Measurements from ENCODE around the gene LINGO4.
"Not testable (repeated sequence)": the region's sequence is repeated elsewhere in the genome, so short reads cannot be mapped to it uniquely, and the experiment has no call there.

The LINGO4 gene

DNA sequence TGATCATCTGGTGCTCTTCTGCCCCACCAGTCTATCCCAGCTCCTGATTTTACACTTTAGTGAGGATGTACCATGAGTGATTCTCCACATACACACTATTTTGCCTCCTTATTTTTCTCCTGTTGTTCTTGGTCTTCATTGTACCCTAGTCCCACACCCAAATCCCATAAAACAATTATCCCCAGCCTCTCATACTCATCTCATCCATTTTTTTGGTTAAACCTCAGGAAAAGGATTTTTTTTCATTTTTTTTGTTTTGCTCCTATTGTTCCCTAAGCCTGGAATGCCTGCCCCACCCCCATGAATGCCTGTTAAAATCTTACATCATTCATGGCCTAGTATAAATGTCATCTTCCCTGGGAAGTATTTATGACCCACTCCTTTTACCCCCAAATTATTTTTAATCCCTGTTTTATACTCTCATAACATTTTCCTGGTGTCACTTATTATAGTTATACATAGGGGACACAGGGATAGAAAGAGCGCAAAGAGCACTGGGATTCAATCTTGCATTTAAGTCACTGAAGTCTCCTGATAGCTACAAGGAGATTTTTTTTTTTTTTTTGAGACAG lies 4.9 kb upstream of the LINGO4 start:
- FAIRE-seq, result no peak

GRCh38 chr1:151809290-151809984 lies 4.2 kb upstream of the LINGO4 start:
- FAIRE-seq, result no peak

GRCh38 chr1:151807766-151808165 lies 2.5 kb upstream of the LINGO4 start:
- FAIRE-seq, result no peak

GRCh38 chr1:151807131-151807530 lies 1.9 kb upstream of the LINGO4 start:
- no peak for FAIRE-seq

DNA sequence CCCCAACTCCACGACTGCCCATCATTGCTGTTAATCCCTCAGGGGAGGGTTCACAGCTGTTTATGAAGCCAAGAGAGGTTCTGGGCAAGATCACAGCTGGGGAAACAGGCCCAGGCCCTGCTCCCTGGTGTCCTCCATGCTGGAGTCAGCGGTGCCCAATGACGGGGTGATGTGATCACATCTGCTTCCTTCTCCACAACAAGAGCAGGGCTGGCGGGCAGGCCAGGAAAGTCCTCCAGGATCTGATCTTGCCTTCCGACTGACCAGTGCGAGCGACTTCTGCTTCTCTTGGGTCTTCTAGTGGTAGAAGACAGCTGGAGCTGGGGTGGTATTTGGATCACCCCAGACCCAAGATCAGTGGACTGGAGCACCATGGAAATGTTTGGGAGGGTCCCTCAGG lies 951 bp upstream of the LINGO4 start:
- no peak for FAIRE-seq

DNA sequence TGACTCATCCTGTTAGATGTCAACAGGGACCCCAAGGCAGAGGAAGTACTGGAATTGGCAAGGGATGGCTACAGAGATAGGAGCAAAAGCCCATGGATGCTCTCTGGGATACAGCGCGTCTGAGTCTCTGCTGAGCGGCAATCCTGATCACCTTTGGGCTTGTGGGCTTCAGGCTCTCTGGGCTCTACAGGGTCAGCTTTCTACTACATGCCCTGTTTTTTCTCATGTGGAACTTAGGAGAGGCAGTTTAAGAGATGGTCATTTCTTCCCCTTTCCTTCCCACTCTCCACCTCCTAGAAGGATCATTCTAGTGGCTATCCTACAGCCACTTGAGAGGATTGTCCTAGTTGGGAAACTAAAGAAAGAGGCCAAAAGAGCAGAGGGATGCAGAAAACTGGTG lies 1.3 kb downstream of the LINGO4 start:
- no peak for FAIRE-seq

GRCh38 chr1:151803164-151803563 lies 2.1 kb downstream of the LINGO4 start:
- no peak for FAIRE-seq

DNA sequence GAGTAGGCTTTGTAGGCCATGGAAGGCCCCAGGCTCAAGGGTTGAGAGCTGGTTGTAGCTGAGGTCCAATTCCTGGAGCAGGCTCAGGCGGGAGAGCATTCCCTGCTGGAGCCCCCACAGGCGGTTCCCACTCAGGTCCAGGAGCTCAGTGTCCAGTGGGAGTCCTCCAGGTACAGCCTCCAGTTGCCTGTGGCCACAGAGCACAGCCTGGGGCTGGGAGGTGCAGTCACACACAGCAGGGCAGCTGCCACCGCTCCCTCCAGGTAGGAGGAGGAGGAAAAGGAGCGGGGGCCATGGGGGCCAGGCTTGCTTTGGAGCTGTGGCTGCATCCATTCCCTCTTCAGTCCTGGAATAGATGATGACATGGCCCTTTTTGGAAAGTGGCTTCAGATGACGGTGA lies 2.8 kb downstream of the LINGO4 start:
- FAIRE-seq, result no peak

- no peak for FAIRE-seq
Observed at GRCh38 chr1:151801846-151802245, 3.4 kb downstream of the LINGO4 start.

- FAIRE-seq, result no peak
Observed at GRCh38 chr1:151801310-151801820, 3.9 kb downstream of the LINGO4 start.

- no peak for FAIRE-seq
Observed at GRCh38 chr1:151800830-151801229, 4.4 kb downstream of the LINGO4 start.

DNA sequence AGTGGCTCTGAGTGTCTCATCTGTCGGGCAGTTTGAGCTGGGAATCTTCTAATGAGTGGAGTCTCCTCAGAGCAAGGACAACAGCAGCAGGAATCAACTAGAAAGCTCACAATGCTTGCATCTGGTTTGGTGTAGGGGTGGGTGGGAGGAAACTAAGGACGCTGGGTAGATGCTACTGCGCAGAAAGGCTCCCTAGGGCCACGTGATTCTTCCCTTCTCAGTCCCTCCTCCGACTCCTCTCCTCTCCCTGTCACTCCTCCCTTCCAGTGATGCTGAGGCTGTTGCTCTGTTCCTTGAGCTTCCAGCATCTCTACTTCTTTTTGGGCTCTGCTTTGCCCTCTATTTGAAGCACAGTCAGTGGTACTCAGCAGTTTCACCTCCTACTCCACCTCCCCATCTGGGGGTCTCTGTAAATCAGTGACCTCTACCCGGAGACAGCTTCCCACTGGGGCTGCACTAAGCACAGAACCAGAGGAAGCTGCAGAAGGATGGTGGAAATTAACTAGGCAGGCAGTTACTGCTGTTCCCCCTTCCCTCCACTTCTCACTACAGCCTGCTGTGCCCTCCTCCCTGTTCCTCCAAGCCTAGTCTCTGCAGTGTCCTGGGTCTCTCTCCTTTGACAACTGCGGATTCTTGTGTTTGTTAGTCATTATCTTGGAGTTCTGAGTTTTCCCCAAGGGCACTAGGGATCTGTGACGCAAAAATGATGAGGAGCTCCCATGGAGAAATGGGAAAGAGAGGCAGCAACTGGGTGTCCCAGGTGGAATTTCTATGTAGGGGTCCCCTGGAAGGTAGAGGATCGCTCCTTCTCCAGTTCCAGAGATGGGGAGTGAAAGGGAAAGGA lies 5.8 kb downstream of the LINGO4 start:
- FAIRE-seq, result no peak

- FAIRE-seq, result no peak
Observed at GRCh38 chr1:151798571-151798970, 6.6 kb downstream of the LINGO4 start.

- no peak for FAIRE-seq
Observed at GRCh38 chr1:151790940-151791651, 14.1 kb downstream of the LINGO4 start.

- peak; percentile 99 for FAIRE-seq
Observed at GRCh38 chr1:151790071-151790939, 14.9 kb downstream of the LINGO4 start, which contains the start of gene TDRKH. Gene TDRKH (minus strand): TSS chr1:151790500. CDS start chr1:151783022, 7,478 bp downstream.

- no peak for FAIRE-seq
Observed at GRCh38 chr1:151787689-151788088, 17.5 kb downstream of the LINGO4 start.

DNA sequence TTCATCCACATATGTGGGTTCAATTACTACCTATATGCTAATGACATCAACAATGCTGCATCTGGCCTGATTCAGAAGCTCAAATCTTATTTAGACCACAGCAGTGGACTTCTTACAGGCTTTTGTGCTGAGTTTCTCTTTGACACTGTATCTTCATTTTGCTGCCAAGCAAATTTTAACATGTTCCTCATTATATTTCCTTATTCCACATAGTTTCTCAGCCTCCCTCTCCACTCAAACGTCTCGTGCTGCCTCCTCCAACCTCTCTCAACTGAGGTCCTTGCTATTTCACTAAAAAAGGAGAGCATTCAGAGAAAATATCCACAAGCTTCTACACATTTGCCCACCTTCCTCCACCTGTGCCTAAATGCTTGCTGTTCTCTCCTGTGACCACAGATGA lies 21.4 kb downstream of the LINGO4 start:
- no peak for FAIRE-seq

- FAIRE-seq, result no peak
Observed at GRCh38 chr1:151782741-151783140, 22.5 kb downstream of the LINGO4 start.

DNA sequence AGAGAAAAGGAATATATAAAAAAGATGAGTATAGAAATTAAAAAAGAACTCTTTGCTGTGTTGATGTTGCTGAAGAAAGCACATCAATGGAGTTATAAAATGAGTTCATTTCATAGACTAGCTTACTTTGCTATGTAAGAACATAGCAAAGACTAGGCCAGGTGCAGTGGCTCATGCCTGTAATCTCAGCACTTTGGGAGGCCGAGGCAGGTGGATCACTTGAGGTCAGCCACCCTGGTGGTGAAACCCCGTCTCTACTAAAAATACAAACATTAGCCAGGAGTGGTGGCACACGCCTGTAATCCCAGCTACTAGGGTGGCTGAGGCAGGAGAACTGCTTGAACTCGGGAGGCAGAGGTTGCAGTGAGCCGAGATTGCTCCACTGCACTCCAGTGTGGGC lies 23.2 kb downstream of the LINGO4 start:
- FAIRE-seq, result not testable (repeated sequence)

GRCh38 chr1:151780736-151781135 lies 24.5 kb downstream of the LINGO4 start:
- not testable (repeated sequence) for FAIRE-seq

GRCh38 chr1:151779852-151780251 lies 25.4 kb downstream of the LINGO4 start:
- no peak for FAIRE-seq

DNA sequence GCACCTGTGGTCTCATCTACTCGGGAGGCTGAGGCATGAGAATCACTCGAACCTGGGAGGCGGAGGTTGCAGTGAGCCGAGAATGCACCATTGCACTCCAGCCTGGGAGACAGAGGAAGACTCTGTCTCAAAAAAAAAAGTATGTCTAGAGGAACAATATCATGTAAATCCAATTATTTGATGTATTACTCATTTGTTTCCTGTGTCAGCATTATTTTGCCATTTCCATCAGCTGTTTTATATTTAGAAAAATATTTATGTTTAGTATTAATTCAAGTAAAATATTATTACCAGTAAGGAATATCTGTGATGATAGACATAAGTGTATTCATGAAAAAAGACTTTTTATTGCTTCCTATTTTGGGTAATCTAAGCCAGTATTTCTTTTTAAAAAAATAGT lies 27.9 kb downstream of the LINGO4 start:
- FAIRE-seq, result peak; percentile 33
